GM19238 (cell line): ENCODE results near the gene INPP4B.

Source experiments
- DNase-seq: peaks from one replicate; pipeline ENCODE4 v3.0.0; 2011; ENCODE audit warnings: low spot score; ENCODE audit not compliant: insufficient read length

Gene INPP4B

GRCh38 chr4:142156256-142156655 is 689.8 kb downstream of the INPP4B start:
- no peak for DNase-seq

GRCh38 chr4:142155347-142155746 is 690.8 kb downstream of the INPP4B start:
- DNase-seq: no peak

- DNase-seq: no peak
Measured at GRCh38 chr4:142150483-142150882, 695.6 kb downstream of the INPP4B start.

DNA sequence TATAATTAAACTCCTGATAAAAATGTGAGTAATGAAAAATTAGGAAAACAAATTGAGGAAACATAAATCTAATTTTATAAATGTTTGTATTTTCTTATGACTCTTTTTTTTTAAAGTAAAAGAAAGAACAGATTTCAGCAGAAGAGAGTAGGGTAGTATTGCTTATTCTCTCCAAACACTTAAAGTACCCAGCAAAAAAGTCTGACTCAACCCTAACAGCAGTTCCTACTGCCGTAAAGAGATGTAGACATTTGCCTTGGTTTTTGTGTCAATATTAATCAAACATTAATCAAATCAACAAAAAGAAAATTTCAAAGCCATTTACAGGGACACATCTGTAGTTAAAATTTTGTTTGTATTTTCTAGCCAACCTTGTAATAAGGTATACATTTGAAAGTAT is 701.3 kb downstream of the INPP4B start:
- DNase-seq: no peak

- no peak for DNase-seq
Measured at GRCh38 chr4:142142366-142143054, 703.6 kb downstream of the INPP4B start.

DNA sequence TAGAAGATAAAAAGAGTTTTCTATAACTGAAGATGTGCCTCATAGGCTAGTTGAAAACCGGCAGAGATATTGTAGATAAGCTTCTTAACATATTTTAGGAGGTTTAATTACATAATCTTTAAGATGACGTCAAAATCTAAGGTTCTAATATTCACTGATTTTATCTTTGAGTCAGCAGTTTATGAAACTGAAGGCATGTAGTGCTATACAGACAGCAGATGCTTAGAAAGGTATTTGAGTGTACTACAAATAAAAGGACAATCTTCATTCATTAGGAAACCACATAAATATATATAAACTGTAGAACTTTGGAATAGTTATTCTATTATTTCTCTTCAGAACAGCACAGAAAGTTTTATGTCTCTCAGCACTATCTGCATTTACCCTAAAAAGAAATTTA is 704.9 kb downstream of the INPP4B start:
- DNase-seq: no peak

GRCh38 chr4:142130666-142131065 is 715.4 kb downstream of the INPP4B start:
- DNase-seq: no peak

DNA sequence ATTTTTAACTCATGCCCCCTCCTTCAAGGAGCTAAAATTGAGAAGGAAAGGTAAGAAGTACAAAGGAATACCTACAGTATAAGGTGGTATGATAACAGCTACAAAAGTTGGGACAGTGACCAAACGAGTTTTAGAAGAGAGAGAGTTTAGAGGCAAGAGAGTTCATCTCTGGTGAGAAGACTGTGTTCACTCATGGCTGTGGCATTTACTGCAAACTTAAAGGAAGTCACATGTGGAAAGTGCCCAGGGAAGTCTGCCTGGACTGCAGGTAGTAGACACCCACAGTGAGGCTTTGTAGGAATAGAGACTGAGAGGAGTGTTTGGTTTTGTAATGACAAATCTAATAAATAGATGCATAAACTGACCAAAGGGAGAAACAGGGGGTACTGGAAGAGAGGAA is 716.2 kb downstream of the INPP4B start:
- no peak for DNase-seq

GRCh38 chr4:142129473-142129872 is 716.6 kb downstream of the INPP4B start:
- no peak for DNase-seq

DNA sequence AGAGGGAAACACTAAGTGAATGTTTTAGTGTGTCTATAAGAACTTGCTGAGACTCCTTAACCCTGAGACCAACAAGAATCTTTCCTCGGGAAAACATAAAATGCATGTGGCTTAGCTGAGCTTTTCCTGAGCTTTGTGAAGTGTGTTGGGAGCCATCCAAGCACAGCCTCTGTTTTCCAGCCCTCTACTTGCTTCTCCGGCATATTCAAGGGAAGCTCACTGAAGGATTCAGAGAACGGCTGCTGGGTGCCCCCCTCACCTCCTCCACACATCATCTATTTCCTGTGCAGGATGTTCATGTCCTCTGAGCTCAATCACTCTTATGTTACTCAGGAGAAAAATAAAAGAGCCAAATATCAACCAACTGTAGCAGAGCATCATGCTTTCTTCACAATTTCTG is 717.6 kb downstream of the INPP4B start:
- DNase-seq: no peak

GRCh38 chr4:142126890-142127497 is 719.1 kb downstream of the INPP4B start:
- no peak for DNase-seq

DNA sequence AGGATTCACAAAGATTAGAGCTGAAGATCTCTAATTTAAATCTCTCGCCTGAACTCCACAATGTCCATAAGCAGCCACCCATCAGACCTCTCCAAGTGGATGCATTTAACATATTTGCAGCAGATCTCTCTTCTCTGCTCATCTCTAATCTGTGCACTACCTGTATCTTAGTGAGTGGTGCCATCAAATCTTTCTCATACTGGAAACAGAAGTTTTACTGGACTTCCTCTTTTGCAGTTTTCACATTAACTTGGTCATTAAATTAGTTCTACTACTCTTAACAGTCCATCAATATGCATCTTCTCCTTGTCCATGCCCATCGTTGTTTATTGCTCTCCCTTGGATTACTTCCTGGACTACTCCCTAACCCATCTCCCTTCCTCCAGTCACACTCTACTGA is 721.2 kb downstream of the INPP4B start:
- no peak for DNase-seq

DNA sequence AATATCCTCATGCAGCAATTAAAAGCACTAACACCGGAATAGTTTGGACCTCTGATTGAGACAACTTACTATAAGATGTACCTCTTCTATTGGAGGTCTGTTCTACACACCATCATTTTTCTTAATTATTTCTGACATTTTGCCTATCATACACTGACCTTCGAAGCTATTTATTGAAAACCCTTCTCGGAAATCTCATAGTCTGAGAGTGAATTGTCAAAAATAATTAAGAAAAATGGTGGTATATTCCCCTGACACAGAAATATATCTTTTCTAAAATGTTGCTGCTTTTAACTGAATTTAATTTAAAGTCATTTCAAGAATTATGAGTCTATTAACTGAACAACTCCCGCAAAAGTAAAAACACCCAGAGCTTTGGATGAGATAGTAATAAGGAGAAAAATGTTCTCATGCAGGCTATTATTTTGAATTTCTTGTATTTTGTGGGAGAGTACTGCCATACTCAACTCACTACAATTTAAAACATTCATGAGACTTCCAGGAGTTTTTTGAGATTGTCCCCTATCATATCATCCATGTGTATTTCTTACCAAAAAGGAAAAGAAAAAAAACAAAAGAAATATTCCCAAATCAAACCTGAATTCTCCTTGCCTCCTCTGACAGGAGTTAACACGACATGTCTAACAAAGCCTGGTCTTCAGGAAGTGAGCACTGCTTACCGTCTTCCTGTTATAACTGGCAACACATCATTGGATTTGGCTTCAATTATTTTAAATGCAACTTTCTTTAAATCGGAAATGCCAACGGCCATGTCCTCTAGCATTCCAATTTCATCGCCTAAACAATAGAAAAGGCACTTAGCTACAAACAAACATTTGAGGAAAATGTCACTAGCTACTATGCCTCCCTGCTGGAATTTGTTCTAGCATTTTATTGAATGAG is 724.4 kb downstream of the INPP4B start:
- no peak for DNase-seq

DNA sequence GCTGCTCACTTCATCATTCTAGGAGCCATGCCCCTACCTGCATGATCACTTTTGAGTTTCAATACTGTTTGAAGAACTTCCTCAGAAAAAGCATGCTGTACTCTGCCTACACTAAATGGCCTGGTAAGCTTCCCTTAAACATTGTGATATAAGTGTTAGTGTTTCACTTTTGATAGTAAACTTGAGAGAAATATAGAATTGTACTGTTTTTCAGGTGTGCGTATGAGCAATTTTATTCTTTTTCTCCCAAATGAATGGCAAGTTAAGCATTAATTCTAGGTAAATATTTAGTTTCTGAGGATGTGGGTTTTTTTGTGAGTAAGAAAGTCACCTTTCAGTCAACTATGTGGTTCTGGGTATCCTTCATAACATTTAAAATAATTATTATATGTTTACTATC is 725.2 kb downstream of the INPP4B start:
- no peak for DNase-seq

DNA sequence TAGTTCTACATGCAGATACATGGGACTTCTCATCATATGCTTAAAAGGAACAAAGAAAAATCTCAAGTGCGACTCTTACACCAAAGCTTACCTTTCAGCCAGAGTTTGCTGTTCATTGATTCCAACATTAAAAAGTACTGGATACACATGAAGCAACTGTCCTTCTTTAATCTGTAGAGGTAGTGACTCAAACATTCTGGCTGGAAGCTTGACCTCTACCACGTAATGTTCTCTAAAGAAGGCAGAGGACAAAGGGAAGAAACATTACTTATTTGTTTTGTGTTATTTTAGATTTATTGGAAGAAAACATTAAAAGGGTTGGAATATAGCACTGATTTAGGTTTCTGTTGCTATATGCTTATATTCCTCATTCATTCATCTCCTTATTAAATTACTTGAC is 733.6 kb downstream of the INPP4B start:
- DNase-seq: no peak

- no peak for DNase-seq
Measured at GRCh38 chr4:142110136-142110535, 736.0 kb downstream of the INPP4B start.

- no peak for DNase-seq
Measured at GRCh38 chr4:142104041-142104440, 742.1 kb downstream of the INPP4B start.

DNA sequence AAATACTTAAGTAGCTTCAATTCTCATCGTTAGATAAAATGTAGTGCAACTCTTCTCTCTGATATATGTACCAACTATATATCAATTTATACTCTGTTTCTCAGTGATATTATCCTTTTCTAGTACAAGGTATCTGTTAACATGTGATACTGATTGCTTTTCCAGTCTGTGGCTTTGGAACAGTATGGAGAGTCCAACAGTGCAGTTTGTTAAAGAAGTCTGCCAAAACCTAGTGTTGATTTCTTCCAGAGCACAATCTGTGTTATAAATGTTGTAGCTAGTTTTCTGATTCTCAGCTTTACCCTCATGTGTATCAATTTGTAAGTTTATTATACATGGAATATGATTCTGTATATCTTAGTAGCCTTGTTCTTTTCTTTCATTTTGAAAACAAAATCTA is 744.7 kb downstream of the INPP4B start:
- no peak for DNase-seq

DNA sequence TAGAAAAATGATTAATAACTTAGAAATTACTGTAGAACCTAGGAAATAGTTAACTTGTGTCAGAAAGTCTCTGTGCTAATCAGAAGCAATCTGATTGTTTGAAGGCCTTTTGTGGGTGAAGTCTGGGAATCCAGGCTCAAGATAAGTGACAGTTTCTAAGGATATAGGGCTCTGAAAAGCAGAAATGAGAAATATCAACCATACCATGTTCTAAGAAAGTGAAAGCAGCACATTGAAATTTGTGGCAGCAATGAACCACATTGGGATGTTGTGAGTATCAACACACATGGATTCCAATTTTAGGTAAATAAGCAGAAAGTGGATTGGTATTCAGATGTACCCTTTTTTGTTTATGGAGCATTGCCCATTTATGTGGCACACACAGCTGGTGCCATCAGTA is 745.2 kb downstream of the INPP4B start:
- no peak for DNase-seq

- no peak for DNase-seq
Measured at GRCh38 chr4:142098900-142099545, 747.1 kb downstream of the INPP4B start.

DNA sequence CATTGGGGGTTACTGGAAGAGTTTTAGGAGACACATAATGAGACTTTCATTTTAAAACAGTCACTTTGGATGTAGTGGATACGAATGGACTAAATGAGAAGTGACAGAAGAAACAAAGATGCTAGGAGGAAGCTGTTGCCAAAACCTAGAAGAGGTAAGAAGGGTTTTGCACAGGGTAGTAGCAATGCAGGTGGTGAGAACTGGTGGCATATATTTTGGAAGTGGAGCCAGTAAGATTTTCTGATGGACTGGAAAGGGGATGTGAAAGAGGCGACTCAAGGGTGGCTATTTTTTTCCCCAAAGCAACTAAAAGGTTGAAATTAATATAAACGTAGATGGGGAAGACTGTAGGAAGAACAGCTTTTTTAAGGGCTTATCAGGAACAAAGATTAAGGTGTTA is 747.7 kb downstream of the INPP4B start:
- no peak for DNase-seq

DNA sequence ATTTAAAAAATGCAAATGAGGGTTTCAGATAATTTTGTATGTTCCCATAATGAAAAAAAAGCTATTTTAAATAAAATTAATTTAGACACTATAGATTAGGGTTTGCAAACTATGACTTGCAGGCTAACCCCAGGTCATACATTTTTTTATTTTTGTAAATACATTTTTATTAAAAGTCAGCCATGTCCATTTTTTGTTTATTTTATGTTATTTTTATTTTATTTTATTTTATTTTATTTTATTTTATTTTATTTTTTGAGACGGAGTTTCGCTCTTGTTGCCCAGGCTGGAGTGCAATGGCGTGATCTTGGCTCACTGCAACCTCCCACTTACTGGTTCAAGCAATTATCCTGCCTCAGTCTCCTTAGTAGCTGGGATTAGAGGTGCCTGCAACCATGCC is 749.1 kb downstream of the INPP4B start:
- no peak for DNase-seq
